Activated CD8-positive, alpha-beta memory T cell treated with anti-CD3 and anti-CD28 coated beads, Interleukin-2, amount 50 U/mL, for 4 hours (primary cell): ENCODE data around the gene ZNF185.
"Not testable (repeated sequence)": the region's sequence is repeated elsewhere in the genome, so short reads cannot be mapped to it uniquely, and the experiment has no call there.

Experiments
- DNase-seq: peaks from one replicate; pipeline ENCODE4 v3.0.0-alpha.2; 2020

The ZNF185 gene

GRCh38 chrX:152895724-152896420, 2.0 kb upstream of the ZNF185 start:
- no peak for DNase-seq

GRCh38 chrX:152896450-152896849, 1.4 kb upstream of the ZNF185 start:
- DNase-seq, result no peak

GRCh38 chrX:152898442-152898841, 575 bp downstream of the ZNF185 start:
- DNase-seq, result no peak

- DNase-seq, result no peak
These were observed 1.4 kb downstream of the ZNF185 start for GRCh38 chrX:152899111-152899873.

- no peak for DNase-seq
These were observed 2.2 kb downstream of the ZNF185 start for GRCh38 chrX:152899874-152900719.

- no peak for DNase-seq
These were observed 3.1 kb downstream of the ZNF185 start for GRCh38 chrX:152900937-152901445.

- no peak for DNase-seq
These were observed 4.1 kb downstream of the ZNF185 start for GRCh38 chrX:152901816-152902501.

GRCh38 chrX:152902502-152902820, 4.6 kb downstream of the ZNF185 start:
- no peak for DNase-seq

GRCh38 chrX:152903589-152903988, 5.7 kb downstream of the ZNF185 start:
- DNase-seq, result no peak

- DNase-seq, result peak; percentile 47
These were observed 6.5 kb downstream of the ZNF185 start for GRCh38 chrX:152904151-152905080.

- no peak for DNase-seq
These were observed 7.2 kb downstream of the ZNF185 start for GRCh38 chrX:152905081-152905420.

GRCh38 chrX:152907084-152907651, 9.3 kb downstream of the ZNF185 start:
- DNase-seq, result no peak

GRCh38 chrX:152908486-152908885, 10.6 kb downstream of the ZNF185 start:
- DNase-seq, result no peak

- not testable (repeated sequence) for DNase-seq
These were observed 12.2 kb downstream of the ZNF185 start for GRCh38 chrX:152910018-152910417.

- no peak for DNase-seq
These were observed 14.2 kb downstream of the ZNF185 start for GRCh38 chrX:152912106-152912505.

- DNase-seq, result no peak
These were observed 14.8 kb downstream of the ZNF185 start for GRCh38 chrX:152912641-152913040.

GRCh38 chrX:152913346-152913745, 15.5 kb downstream of the ZNF185 start:
- DNase-seq, result no peak

- DNase-seq, result no peak
These were observed 16.0 kb downstream of the ZNF185 start for GRCh38 chrX:152913910-152914309.

GRCh38 chrX:152915541-152916241, 17.8 kb downstream of the ZNF185 start:
- no peak for DNase-seq

- DNase-seq, result no peak
These were observed 20.1 kb downstream of the ZNF185 start for GRCh38 chrX:152917656-152918579.
